VCaP (cell line): Measurements from ENCODE around the gene KRT40.

Source experiments
- H3K27ac ChIP-seq: fragments of 450-650 bp; 2 replicates; pipeline ENCODE4 v1.5.1; 2017
- CTCF ChIP-seq: fragments of 450-650 bp; conservative IDR thresholded peaks from 2 replicates; pipeline ENCODE4 v1.5.1; 2017; ENCODE audit warnings: mild to moderate bottlenecking, moderate library complexity

Gene KRT40

GRCh38 chr17:40944531-40944930 lies 39.6 kb downstream of the KRT40 start:
- no peak for TF ChIP-seq CTCF
- no peak overlapping the region for H3K27ac ChIP-seq

GRCh38 chr17:40942553-40942952 lies 41.6 kb downstream of the KRT40 start:
- TF ChIP-seq CTCF = no peak
- no peak overlapping the region for H3K27ac ChIP-seq

- no peak for TF ChIP-seq CTCF
- H3K27ac ChIP-seq = no peak overlapping the region
Measured at GRCh38 chr17:40940266-40940665, 43.9 kb downstream of the KRT40 start.

GRCh38 chr17:40938981-40939380 lies 45.1 kb downstream of the KRT40 start:
- H3K27ac ChIP-seq = no peak overlapping the region
- no peak for TF ChIP-seq CTCF

GRCh38 chr17:40937384-40937819 lies 46.7 kb downstream of the KRT40 start, which contains the start of gene KRT23:
Gene KRT23, minus strand, starts transcription at chr17:40937646. Its CDS starts 1,043 bp downstream, at chr17:40936603.
- no peak within 1 kb of the TSS for H3K27ac ChIP-seq

GRCh38 chr17:40936976-40937375 lies 47.1 kb downstream of the KRT40 start:
- no peak overlapping the region for H3K27ac ChIP-seq
- TF ChIP-seq CTCF = no peak

More at GRCh38 chr17:40937384-40937819, 46.7 kb downstream of the KRT40 start, which contains the start of gene KRT23:
- no peak for TF ChIP-seq CTCF

GRCh38 chr17:40936437-40936971 lies 47.6 kb downstream of the KRT40 start:
- TF ChIP-seq CTCF = no peak

More at GRCh38 chr17:40936437-40936971, 47.6 kb downstream of the KRT40 start:
- H3K27ac ChIP-seq = no peak overlapping the region
